Esophagus muscularis mucosa (tissue), 4 donors: Measurements from ENCODE around the gene SH3PXD2A. TPM values are rescaled to one million over a fixed set of nuclear protein-coding genes. Genes with fewer than 3 reads are reported as not detected.
"Not testable (repeated sequence)": the region's sequence is repeated elsewhere in the genome, so short reads cannot be mapped to it uniquely, and the experiment has no call there.

Experiments
- DNase-seq: peaks from one replicate; pipeline ENCODE4 v3.0.0-alpha.2; 2017; ENCODE audit errors: extremely low spot score
- H3K27ac ChIP-seq, 4 donors: fragments of 200-600 bp; sonication (generic); replicated peaks in 1 of 4; 1 replicate in 3 of 4; 2 replicates in 1 of 4; pipeline ENCODE4 v1.5.1; 2016 to 2019; ENCODE audit warnings: mild to moderate bottlenecking in 1 of 4
- H3K27me3 ChIP-seq, 4 donors: fragments of 200-600 bp; sonication (generic); one replicate each; pipeline versions ENCODE4 v1.5.1 to v1.6.0; 2016 to 2019
- H3K36me3 ChIP-seq, 4 donors: fragments of 200-600 bp; sonication (generic); one replicate each; pipeline ENCODE4 v1.5.1; 2016 to 2019
- H3K4me1 ChIP-seq, 4 donors: fragments of 200-600 bp; sonication (generic); one replicate each; pipeline ENCODE4 v1.5.1; 2016 to 2019
- H3K4me3 ChIP-seq, 4 donors: fragments of 200-600 bp; sonication (generic); 1 replicate in 2 of 4; 2 replicates in 2 of 4; pipeline ENCODE4 v1.5.1; 2016 to 2019; ENCODE audit warnings: mild to moderate bottlenecking in 4 of 4, moderate library complexity in 1 of 4
- H3K9me3 ChIP-seq, 4 donors: fragments of 200-600 bp; sonication (generic); 1 replicate in 3 of 4; 2 replicates in 1 of 4; pipeline ENCODE4 v1.5.1; 2016 to 2019
- CTCF ChIP-seq, 3 experiments: fragments of 200-600 bp in 2 of 3; fragments of 450-650 bp in 1 of 3; sonication (generic) in 2 of 3; IDR thresholded peaks; one replicate each; pipeline ENCODE4 v1.5.1; 2017 to 2019; ENCODE audit warnings: antibody characterized with exemption in 3 of 3, mild to moderate bottlenecking in 2 of 3, moderate library complexity in 1 of 3
- EP300 ChIP-seq: sonication (generic); formaldehyde crosslinking; IDR thresholded peaks from one replicate; pipeline ENCODE4 v1.6.1; 2017; ENCODE audit warnings: antibody characterized with exemption
- POLR2A ChIP-seq: fragments of 450-650 bp; IDR thresholded peaks from one replicate; pipeline ENCODE4 v1.6.1; 2017; ENCODE audit warnings: antibody characterized with exemption, moderate library complexity, mild to moderate bottlenecking, low read depth
- POLR2AphosphoS5 ChIP-seq, 2 donors: sonication (generic); formaldehyde crosslinking; IDR thresholded peaks; one replicate each; pipeline ENCODE4 v1.6.1; 2017; ENCODE audit warnings: antibody characterized with exemption in 2 of 2
- WGBS: methylation state at CpG from one replicate; pipeline ENCODE4 v1.1.5; 2018; 5-methylcytosine and 5-hydroxymethylcytosine counted together
- intact Hi-C: fragments of 100-400 bp; cut with DNase I; formaldehyde crosslinking; loops from one replicate; pipeline ENCODE4 v1.15.1; 2023
- total RNA-seq, 4 donors: library from RNA; depleted of rRNA; stranded (reverse); fragments of >200 nt; gene quantifications; one replicate each; pipeline versions ENCODE4 v1.1.0 to v1.2.1, GENCODE V29; 2016

The SH3PXD2A gene
- total RNA-seq, 4 donors from 2014 or later = 30.5 to 69.3 (median 40.0) TPM

- not testable (repeated sequence) for H3K4me3 ChIP-seq, DNase-seq, H3K27me3 ChIP-seq, H3K9me3 ChIP-seq
- H3K4me1 ChIP-seq = peaks cover 0 to 11% (median 6%) of the 10 kb centered on the region in 4 donors
- intact Hi-C loops = loop anchor here (10.0 kb wide), 1 partner anchor 249 kb away; the partner anchor contains the start of gene SH3PXD2A
- peak overlapping the region in 2 of 4 donors; percentile 9 to 19 for H3K27ac ChIP-seq
- 89% methylated on average over 1 of the region's 1 CpG for WGBS
- H3K36me3 ChIP-seq = peaks cover 20 to 77% (median 66%) of the 10 kb centered on the region in 4 donors
Measured at GRCh38 chr10:103606097-103606438, 249.3 kb downstream of the SH3PXD2A start.

- intact Hi-C loops = loop anchor here (10.0 kb wide), 1 partner anchor 249 kb away; the partner anchor contains the start of gene SH3PXD2A
- Histone ChIP-seq H3K27ac (peak overlapping the region in 2 of 4 donors; percentile 9 to 19), H3K4me3 (no peak overlapping the region), H3K9me3 (no peaks in the 10 kb centered on the region), H3K27me3 (no peaks in the 10 kb centered on the region), H3K36me3 (peaks cover 21 to 77% (median 65%) of the 10 kb centered on the region in 4 donors), H3K4me1 (peaks cover 0 to 17% (median 4%) of the 10 kb centered on the region in 4 donors)
- WGBS = 50% methylated on average over 12 of the region's 12 CpGs
- TF ChIP-seq EP300 = no peak
- peak; percentile 26 to 35 for TF ChIP-seq POLR2AphosphoS5 (IDR thresholded peaks at IDR 0.05)
- TF ChIP-seq CTCF (IDR thresholded peaks at IDR 0.05) = peak; percentile 87 to 94 (median 90)
- TF ChIP-seq POLR2A = no peak
- no peak for DNase-seq
Measured at GRCh38 chr10:103605359-103606096, 249.8 kb downstream of the SH3PXD2A start.

GRCh38 chr10:103603382-103603781, 252.0 kb downstream of the SH3PXD2A start:
- Histone ChIP-seq H3K27me3 (no peaks in the 10 kb centered on the region), H3K36me3 (peaks cover 25 to 63% (median 54%) of the 10 kb centered on the region in 4 donors), H3K27ac (no peak overlapping the region), H3K4me1 (peaks cover 3 to 37% (median 19%) of the 10 kb centered on the region in 4 donors), H3K4me3 (no peak overlapping the region), H3K9me3 (no peaks in the 10 kb centered on the region)
- WGBS = 92% methylated on average over 2 of the region's 23 CpGs
- TF ChIP-seq POLR2A (no peak), CTCF (IDR thresholded peaks at IDR 0.05) (no peak)
- DNase-seq = no peak
- intact Hi-C loops = loop anchor here (10.0 kb wide), 1 partner anchor 251 kb away; the partner anchor contains the start of gene SH3PXD2A

GRCh38 chr10:103602852-103603155, 252.6 kb downstream of the SH3PXD2A start:
- H3K4me1 ChIP-seq = peaks cover 3 to 41% (median 21%) of the 10 kb centered on the region in 4 donors
- DNase-seq = no peak
- intact Hi-C loops = loop anchor here (10.0 kb wide), 1 partner anchor 252 kb away; the partner anchor contains the start of gene SH3PXD2A
- H3K36me3 ChIP-seq = peaks cover 25 to 63% (median 54%) of the 10 kb centered on the region in 4 donors
- no peak overlapping the region for H3K4me3 ChIP-seq
- TF ChIP-seq CTCF (IDR thresholded peaks at IDR 0.05) (no peak), POLR2A (no peak), EP300 (no peak), POLR2AphosphoS5 (IDR thresholded peaks at IDR 0.05) (no peak)
- H3K9me3 ChIP-seq = no peaks in the 10 kb centered on the region
- 89% methylated on average over 14 of the region's 16 CpGs for WGBS
- H3K27me3 ChIP-seq = no peaks in the 10 kb centered on the region
- no peak overlapping the region for H3K27ac ChIP-seq

- intact Hi-C loops = loop anchor here (10.0 kb wide), 1 partner anchor 253 kb away; the partner anchor contains the start of gene SH3PXD2A
- 91% methylated on average over 30 of the region's 47 CpGs for WGBS
- no peaks in the 10 kb centered on the region for H3K9me3 ChIP-seq
- H3K27me3 ChIP-seq = no peaks in the 10 kb centered on the region
- peaks cover 25 to 63% (median 53%) of the 10 kb centered on the region in 4 donors for H3K36me3 ChIP-seq
- no peak for DNase-seq
- peaks cover 3 to 43% (median 23%) of the 10 kb centered on the region in 4 donors for H3K4me1 ChIP-seq
- TF ChIP-seq CTCF (IDR thresholded peaks at IDR 0.05) = no peak
- no peak for TF ChIP-seq EP300
- TF ChIP-seq POLR2AphosphoS5 (IDR thresholded peaks at IDR 0.05) = no peak
- TF ChIP-seq POLR2A = no peak
- H3K27ac ChIP-seq = no peak overlapping the region
- no peak overlapping the region for H3K4me3 ChIP-seq
Measured at GRCh38 chr10:103602028-103602851, 253.1 kb downstream of the SH3PXD2A start.
